GM23338 (cell line): ENCODE data around the gene MCC.

Experiments
- CREB1 ChIP-seq: fragments of 250-450 bp; sonication (Bioruptor Pico); IDR thresholded peaks from 2 replicates; pipeline ENCODE4 v1.5.0; 2020; ENCODE audit warnings: low read depth, mild to moderate bottlenecking, moderate library complexity
- EZH2 ChIP-seq: fragments of 200-600 bp; sonication (generic); IDR thresholded peaks from one replicate; pipeline ENCODE4 v1.8.0; 2017; ENCODE audit warnings: antibody characterized with exemption, mild to moderate bottlenecking, low read depth; ENCODE audit not compliant: unreplicated experiment
- EZH2phosphoT487 ChIP-seq: fragments of 200-600 bp; sonication (generic); IDR thresholded peaks from one replicate; pipeline ENCODE4 v1.8.1; 2018; ENCODE audit warnings: antibody characterized with exemption; ENCODE audit not compliant: unreplicated experiment
- JUNB ChIP-seq: IDR thresholded peaks from one replicate; pipeline ENCODE4 v1.6.1; 2016; ENCODE audit warnings: antibody characterized with exemption; ENCODE audit not compliant: unreplicated experiment
- NANOG ChIP-seq: IDR thresholded peaks from 2 replicates; pipeline ENCODE4 v1.6.1; 2016; ENCODE audit warnings: antibody characterized with exemption, borderline replicate concordance
- POLR2AphosphoS5 ChIP-seq: IDR thresholded peaks from 2 replicates; pipeline ENCODE4 v1.6.1; 2016; ENCODE audit warnings: antibody characterized with exemption, low read depth
- STAT1 ChIP-seq: IDR thresholded peaks from one replicate; pipeline ENCODE4 v1.6.1; 2016; ENCODE audit warnings: antibody characterized with exemption; ENCODE audit not compliant: unreplicated experiment
- ZNF114 ChIP-seq: fragments of 250-450 bp; sonication (Bioruptor Pico); IDR thresholded peaks from 2 replicates; pipeline ENCODE4 v1.5.0; 2020; ENCODE audit warnings: mild to moderate bottlenecking, moderate library complexity
- TF ChIP-seq, protein P1 (sequence below), 2 experiments: fragments of 200-600 bp in 1 of 2; sonication (generic) in 1 of 2; conservative IDR thresholded peaks; 2 replicates each; pipeline versions ENCODE4 v1.5.1 to v1.6.1; 2016 to 2017; ENCODE audit warnings: antibody characterized with exemption in 2 of 2, low read depth in 2 of 2, mild to moderate bottlenecking in 2 of 2, moderate library complexity in 1 of 2
- TF ChIP-seq, protein P2 (sequence below): IDR thresholded peaks from one replicate; pipeline ENCODE4 v1.6.1; 2018; ENCODE audit warnings: antibody characterized with exemption; ENCODE audit not compliant: unreplicated experiment

DNA sequence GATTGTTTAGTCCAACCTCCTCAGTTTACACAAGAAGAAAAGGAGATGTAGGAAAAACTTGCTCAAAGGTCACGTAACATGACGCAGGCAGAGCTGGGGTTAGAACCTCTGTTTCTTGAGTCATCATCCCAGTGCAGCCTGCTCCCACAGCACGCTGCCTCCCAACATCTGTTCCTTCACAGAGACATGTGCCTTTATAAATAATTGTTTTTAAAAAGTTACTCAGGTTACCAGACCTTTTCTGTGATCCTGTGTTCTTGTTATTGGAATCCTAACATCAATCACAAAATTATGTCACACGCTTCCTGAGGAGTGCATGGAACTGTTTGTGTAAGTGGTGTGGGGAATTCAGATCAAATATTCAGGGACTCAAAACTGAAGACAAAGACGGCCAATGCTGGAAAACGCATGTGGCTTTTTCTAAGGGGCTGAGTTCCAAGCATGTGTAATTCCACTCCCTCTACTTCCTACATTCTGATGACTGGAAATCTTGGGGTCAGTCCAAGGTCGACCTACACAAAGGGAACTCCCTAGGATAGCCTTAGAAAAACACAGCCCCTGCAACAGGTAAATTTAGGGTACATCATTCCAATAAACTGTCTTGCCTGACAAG, 237.8 kb downstream of the MCC start:
- no peak for TF ChIP-seq ZNF114 (CRISPR knock-in tag)
- TF ChIP-seq, protein P1, sequence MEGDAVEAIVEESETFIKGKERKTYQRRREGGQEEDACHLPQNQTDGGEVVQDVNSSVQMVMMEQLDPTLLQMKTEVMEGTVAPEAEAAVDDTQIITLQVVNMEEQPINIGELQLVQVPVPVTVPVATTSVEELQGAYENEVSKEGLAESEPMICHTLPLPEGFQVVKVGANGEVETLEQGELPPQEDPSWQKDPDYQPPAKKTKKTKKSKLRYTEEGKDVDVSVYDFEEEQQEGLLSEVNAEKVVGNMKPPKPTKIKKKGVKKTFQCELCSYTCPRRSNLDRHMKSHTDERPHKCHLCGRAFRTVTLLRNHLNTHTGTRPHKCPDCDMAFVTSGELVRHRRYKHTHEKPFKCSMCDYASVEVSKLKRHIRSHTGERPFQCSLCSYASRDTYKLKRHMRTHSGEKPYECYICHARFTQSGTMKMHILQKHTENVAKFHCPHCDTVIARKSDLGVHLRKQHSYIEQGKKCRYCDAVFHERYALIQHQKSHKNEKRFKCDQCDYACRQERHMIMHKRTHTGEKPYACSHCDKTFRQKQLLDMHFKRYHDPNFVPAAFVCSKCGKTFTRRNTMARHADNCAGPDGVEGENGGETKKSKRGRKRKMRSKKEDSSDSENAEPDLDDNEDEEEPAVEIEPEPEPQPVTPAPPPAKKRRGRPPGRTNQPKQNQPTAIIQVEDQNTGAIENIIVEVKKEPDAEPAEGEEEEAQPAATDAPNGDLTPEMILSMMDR (conservative IDR thresholded peaks at IDR 0.05; ENCODE audit: low read depth in 2 of 2) = no peak
- no peak for TF ChIP-seq CREB1 (CRISPR knock-in tag)
- no peak for TF ChIP-seq POLR2AphosphoS5
- TF ChIP-seq EZH2phosphoT487 = no peak
- no peak for TF ChIP-seq STAT1
- TF ChIP-seq JUNB = no peak
- TF ChIP-seq EZH2 = no peak
- TF ChIP-seq, protein P2, sequence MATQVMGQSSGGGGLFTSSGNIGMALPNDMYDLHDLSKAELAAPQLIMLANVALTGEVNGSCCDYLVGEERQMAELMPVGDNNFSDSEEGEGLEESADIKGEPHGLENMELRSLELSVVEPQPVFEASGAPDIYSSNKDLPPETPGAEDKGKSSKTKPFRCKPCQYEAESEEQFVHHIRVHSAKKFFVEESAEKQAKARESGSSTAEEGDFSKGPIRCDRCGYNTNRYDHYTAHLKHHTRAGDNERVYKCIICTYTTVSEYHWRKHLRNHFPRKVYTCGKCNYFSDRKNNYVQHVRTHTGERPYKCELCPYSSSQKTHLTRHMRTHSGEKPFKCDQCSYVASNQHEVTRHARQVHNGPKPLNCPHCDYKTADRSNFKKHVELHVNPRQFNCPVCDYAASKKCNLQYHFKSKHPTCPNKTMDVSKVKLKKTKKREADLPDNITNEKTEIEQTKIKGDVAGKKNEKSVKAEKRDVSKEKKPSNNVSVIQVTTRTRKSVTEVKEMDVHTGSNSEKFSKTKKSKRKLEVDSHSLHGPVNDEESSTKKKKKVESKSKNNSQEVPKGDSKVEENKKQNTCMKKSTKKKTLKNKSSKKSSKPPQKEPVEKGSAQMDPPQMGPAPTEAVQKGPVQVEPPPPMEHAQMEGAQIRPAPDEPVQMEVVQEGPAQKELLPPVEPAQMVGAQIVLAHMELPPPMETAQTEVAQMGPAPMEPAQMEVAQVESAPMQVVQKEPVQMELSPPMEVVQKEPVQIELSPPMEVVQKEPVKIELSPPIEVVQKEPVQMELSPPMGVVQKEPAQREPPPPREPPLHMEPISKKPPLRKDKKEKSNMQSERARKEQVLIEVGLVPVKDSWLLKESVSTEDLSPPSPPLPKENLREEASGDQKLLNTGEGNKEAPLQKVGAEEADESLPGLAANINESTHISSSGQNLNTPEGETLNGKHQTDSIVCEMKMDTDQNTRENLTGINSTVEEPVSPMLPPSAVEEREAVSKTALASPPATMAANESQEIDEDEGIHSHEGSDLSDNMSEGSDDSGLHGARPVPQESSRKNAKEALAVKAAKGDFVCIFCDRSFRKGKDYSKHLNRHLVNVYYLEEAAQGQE = no peak
- TF ChIP-seq NANOG = no peak
